NB4 (cell line): ENCODE data around the gene CTCFL.

Source experiments
- CTCF ChIP-seq: IDR thresholded peaks from one replicate; pipeline ENCODE4 v1.5.1; 2012; ENCODE audit warnings: low read depth, low read length
- POLR2A ChIP-seq: IDR thresholded peaks from 2 replicates; pipeline ENCODE4 v1.6.1; 2011; ENCODE audit warnings: mild to moderate bottlenecking; ENCODE audit not compliant: insufficient read length; ENCODE audit errors: extremely low read depth

- TF ChIP-seq POLR2A (no peak), CTCF (no peak)
Measured at GRCh38 chr20:57451795-57452661, 72.9 kb downstream of the CTCFL start.
